Mesodermal cell (in vitro differentiated cells): Measurements from ENCODE around the gene BANK1.

Source experiments
- H3K27ac ChIP-seq: 2 replicates; pipeline ENCODE4 v1.7.0; 2013; ENCODE audit warnings: mild to moderate bottlenecking, low read depth, low read length, moderate library complexity; ENCODE audit not compliant: severe bottlenecking
- H3K36me3 ChIP-seq: 2 replicates; pipeline ENCODE4 v1.7.1; 2013; ENCODE audit warnings: mild to moderate bottlenecking, low read length, moderate library complexity; ENCODE audit not compliant: control insufficient read depth, insufficient read depth
- H3K4me1 ChIP-seq: one replicate; pipeline ENCODE4 v1.7.1; 2013; ENCODE audit warnings: mild to moderate bottlenecking, low read length; ENCODE audit not compliant: insufficient read depth, control insufficient read depth, poor library complexity, severe bottlenecking
- H3K4me3 ChIP-seq: 2 replicates; pipeline ENCODE4 v1.7.0; 2013; ENCODE audit warnings: low read length, control low read depth, mild to moderate bottlenecking; ENCODE audit not compliant: insufficient read depth, poor library complexity, severe bottlenecking; ENCODE audit errors: extremely low read depth
- H3K9me3 ChIP-seq: 2 replicates; pipeline ENCODE4 v1.7.1; 2013; ENCODE audit warnings: mild to moderate bottlenecking, low read length, moderate library complexity; ENCODE audit not compliant: control insufficient read depth
- WGBS, 2 experiments: methylation state at CpG; one replicate each; pipeline ENCODE4 v1.1.5; 2013; ENCODE audit warnings: missing lambda C conversion rate in 2 of 2; ENCODE audit not compliant: insufficient coverage in 2 of 2; 5-methylcytosine and 5-hydroxymethylcytosine counted together

BANK1 gene

DNA sequence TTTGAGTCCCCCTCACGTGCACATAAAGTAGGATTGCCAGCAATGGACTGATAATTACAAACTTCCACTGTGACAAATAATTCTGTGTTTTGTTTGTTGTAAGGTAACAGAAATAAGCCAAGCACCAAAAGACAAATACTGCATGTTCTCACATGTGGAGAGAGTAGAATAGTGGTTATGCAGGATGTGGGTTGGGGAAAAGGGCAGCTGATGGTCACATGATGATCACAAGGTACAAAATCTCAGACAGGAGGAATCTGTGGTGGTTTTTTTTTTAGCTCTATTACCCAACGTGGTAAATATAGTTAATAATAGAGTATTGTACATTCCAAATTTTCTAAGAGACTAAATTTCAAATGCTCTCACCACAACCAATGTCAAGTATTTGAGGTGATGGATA is 182.3 kb downstream of the BANK1 start:
- H3K4me1 ChIP-seq: peaks cover 18% of the 10 kb centered on the region
- H3K4me3 ChIP-seq: no peak overlapping the region
- H3K27ac ChIP-seq: no peak overlapping the region
- no peaks in the 10 kb centered on the region for H3K9me3 ChIP-seq
- no CpG with 5 or more reads among the region's 2 CpGs for WGBS, 2 experiments
- H3K36me3 ChIP-seq: no peaks in the 10 kb centered on the region

DNA sequence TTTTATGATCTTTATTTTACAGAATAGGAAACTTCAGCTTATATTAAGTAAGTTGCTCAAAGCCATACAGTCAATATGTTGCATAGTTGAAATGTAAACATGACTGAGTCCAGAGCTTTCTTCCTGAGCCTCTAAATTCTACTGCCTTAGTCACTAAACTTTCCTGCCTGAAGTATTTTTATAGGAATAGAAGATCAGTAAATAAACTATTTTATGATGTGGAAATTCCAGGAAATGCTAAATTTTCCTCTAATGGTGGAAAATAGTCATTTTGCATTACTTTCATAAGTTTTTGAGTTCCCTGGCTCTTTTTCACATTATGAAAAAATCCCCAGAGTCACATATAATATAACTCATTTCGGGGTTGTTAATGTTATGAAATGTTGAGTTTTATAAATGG is 182.8 kb downstream of the BANK1 start:
- no peak overlapping the region for H3K27ac ChIP-seq
- WGBS, 2 experiments: no CpG with 5 or more reads among the region's 1 CpG
- H3K4me1 ChIP-seq: peaks cover 18% of the 10 kb centered on the region

DNA sequence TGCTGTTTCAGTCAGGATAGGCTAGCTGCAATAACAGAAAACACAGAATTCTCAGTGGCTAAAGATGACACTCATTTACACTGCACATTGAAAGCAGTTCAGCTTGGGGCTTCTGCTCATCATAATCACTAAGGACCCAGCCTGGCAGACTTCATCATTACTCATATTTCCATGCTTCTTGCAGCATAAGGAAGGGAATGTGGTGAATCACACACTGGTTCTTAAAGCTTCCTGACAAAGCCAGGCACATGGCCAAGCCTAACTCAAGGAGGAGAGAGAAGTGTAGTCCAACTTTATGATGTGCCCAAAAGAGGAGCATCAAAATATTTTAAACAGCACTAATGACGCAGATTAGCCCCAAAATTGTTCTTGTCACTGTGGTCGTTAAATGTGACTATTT is 186.5 kb downstream of the BANK1 start:
- peaks cover 7% of the 10 kb centered on the region for H3K4me1 ChIP-seq
- H3K36me3 ChIP-seq: no peaks in the 10 kb centered on the region
- no peaks in the 10 kb centered on the region for H3K9me3 ChIP-seq
- WGBS, 2 experiments: no CpG with 5 or more reads among the region's 2 CpGs
- no peak overlapping the region for H3K27ac ChIP-seq
- no peak overlapping the region for H3K4me3 ChIP-seq

More for the DNA sequence above, 182.8 kb downstream of the BANK1 start:
- no peaks in the 10 kb centered on the region for H3K9me3 ChIP-seq
- H3K4me3 ChIP-seq: no peak overlapping the region
- H3K36me3 ChIP-seq: no peaks in the 10 kb centered on the region

DNA sequence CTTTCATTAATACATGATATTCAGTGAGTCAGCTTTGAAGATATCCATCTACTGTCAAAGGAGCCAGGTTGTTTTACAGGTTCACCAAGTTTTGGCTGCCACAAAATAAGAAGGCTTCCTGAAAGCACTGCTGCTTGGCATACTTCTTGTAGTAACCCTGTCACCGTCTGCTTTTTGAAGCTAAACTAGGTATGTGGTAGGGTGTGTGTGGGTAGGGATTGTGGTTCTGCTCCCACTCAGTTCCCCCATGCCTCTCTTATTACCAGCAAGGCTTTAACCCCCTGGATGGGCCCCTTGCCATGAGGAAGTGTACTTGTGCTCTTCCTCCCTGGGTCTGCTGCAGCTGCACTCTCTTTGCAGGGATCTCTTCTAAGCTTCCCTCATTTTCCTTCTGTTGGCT is 191.2 kb downstream of the BANK1 start:
- no peaks in the 10 kb centered on the region for H3K9me3 ChIP-seq
- no CpG with 5 or more reads among the region's 1 CpG for WGBS, 2 experiments
- H3K36me3 ChIP-seq: no peaks in the 10 kb centered on the region
- peaks cover 5% of the 10 kb centered on the region for H3K4me1 ChIP-seq
- H3K27ac ChIP-seq: no peak overlapping the region
- H3K4me3 ChIP-seq: no peak overlapping the region

DNA sequence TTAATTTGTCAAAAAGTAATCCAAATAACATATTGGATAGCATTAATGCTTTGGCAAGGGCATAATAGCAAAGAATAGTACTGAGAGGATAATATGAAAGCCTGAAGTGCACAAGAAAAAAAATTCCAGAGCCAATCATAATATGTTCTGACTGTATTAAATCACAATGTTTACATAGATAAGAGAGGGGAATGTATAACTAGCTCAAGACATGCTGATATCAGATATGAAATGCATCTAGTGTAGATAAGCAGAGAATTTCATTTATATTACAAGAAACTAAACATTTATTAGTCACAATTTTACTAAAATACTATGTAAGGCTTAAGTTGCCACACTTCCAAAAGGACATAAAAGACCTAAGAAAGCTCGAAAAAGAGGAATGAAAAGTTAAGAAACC is 193.3 kb downstream of the BANK1 start:
- no CpG with 5 or more reads among the region's 1 CpG for WGBS, 2 experiments
- Histone ChIP-seq H3K27ac (no peak overlapping the region), H3K9me3 (no peaks in the 10 kb centered on the region), H3K4me3 (no peak overlapping the region), H3K4me1 (no peaks in the 10 kb centered on the region), H3K36me3 (no peaks in the 10 kb centered on the region)

DNA sequence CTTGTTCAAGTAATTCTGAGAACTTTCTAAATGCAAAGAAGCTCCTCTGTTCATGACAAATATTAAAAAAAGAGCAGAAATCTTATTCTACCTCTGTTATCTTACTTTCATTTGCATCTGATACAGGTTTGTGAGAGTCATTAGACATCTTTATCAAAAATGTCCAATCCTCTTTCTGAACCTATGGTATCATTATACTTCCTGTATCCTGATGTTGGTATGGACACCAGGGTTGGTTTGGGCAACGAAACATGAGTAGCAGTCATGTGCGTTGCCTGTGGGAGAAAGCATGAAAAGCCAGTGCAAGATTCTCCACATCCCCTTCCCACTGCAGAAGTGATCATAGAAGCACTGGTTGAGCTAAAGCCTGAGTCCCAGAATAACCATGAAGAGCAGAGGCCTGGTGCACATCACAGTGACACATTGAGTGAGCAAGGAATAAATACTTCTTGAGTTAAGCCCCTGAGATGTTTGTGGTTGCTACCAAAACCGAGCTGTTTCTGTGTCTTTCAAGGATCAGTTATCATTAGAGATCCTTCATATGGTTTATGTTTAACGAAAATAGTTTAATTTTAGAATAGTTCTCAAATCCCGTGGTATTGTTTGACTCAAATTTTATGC is 197.2 kb downstream of the BANK1 start:
- Histone ChIP-seq H3K4me3 (no peak overlapping the region), H3K9me3 (no peaks in the 10 kb centered on the region), H3K4me1 (no peaks in the 10 kb centered on the region), H3K36me3 (no peaks in the 10 kb centered on the region), H3K27ac (no peak overlapping the region)
- 86 to 89% methylated on average over 3 to 5 of the region's 5 CpGs for WGBS, 2 experiments

DNA sequence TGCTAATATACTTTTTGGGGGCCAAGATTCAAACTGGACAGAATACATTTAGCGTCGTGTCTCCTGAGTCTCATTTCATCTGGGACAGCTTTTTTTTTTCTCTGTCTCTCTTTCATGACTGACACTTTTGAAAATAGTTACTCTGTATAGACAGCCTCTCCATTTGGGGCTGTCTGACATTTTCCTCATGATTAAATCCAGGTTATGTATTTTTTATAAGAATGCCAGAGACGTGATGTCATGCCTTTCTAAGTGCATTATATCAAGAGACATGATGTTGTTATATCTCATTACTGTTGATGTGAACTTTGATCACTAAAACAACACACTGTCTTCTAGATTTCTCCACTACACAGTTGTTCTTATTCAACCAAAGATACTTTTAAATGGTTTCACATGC is 199.0 kb downstream of the BANK1 start:
- Histone ChIP-seq H3K4me3 (no peak overlapping the region), H3K4me1 (no peaks in the 10 kb centered on the region), H3K27ac (no peak overlapping the region), H3K36me3 (no peaks in the 10 kb centered on the region), H3K9me3 (no peaks in the 10 kb centered on the region)
- WGBS, 2 experiments: 100% methylated on average over 2 of the region's 3 CpGs

DNA sequence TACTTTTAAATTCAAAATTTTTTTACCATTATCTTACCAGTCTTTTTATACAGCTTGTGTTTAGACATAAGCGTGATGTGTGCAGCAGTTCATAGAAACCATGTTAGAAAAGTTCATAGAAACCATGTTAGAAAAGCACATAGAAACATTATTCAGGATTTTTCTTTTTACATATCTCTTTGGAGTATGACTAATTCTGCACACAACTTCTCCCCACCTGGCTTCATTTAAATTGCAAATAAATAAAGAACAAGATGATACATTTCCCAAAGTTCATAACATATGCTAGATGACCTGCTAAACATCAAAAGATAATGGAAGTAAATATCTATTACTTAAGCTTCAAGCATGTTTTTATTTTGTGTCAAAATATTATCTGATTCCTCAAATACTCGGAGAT is 201.9 kb downstream of the BANK1 start:
- H3K27ac ChIP-seq: no peak overlapping the region
- no peaks in the 10 kb centered on the region for H3K4me1 ChIP-seq
- H3K9me3 ChIP-seq: no peaks in the 10 kb centered on the region
- no peak overlapping the region for H3K4me3 ChIP-seq
- H3K36me3 ChIP-seq: no peaks in the 10 kb centered on the region
- 100% methylated on average over 1 of the region's 2 CpGs; no CpG with 5 or more reads in 1 of the 2 experiments for WGBS, 2 experiments

DNA sequence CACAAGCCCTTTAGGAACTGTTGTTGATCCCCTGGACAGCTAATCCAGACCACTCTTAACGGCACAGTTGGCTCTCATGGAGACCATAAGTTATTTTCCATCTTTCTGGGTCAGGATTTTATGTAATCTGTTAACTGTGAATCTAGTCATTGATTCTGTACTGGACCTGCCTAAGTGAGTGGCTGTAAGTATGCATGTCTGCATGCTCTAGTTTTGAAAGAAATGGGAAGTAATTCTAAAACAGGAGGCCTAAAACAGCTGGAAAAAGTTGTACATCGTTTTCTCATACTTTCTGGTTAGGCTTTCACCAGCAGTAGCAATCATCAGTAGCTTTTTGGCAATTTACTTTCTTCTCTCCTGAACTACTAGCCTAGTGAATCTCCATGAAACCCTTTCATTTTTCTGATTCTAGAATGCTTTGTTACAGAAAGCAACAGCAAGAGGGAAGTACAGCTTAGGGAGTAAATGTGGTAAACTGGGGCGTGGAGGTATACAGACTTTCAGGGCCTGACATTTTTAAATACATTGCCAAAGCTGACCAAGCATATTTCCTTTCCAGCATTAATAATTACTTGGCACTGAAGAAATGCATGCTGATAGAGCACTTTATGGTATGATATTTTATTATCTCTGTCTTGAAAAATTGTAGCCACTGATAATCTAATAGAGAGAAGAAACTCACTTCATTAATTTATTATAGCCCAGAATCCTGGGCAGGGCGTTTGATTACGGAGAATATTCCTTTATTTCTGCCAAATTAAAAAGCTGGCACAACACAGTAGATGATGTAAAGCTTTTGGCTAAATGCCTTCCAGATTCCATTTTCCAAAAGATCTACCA is 202.7 kb downstream of the BANK1 start:
- H3K9me3 ChIP-seq: no peaks in the 10 kb centered on the region
- no peaks in the 10 kb centered on the region for H3K36me3 ChIP-seq
- H3K27ac ChIP-seq: no peak overlapping the region
- 78 to 83% methylated on average over 2 to 3 of the region's 5 CpGs for WGBS, 2 experiments
- H3K4me1 ChIP-seq: no peaks in the 10 kb centered on the region
- H3K4me3 ChIP-seq: no peak overlapping the region

DNA sequence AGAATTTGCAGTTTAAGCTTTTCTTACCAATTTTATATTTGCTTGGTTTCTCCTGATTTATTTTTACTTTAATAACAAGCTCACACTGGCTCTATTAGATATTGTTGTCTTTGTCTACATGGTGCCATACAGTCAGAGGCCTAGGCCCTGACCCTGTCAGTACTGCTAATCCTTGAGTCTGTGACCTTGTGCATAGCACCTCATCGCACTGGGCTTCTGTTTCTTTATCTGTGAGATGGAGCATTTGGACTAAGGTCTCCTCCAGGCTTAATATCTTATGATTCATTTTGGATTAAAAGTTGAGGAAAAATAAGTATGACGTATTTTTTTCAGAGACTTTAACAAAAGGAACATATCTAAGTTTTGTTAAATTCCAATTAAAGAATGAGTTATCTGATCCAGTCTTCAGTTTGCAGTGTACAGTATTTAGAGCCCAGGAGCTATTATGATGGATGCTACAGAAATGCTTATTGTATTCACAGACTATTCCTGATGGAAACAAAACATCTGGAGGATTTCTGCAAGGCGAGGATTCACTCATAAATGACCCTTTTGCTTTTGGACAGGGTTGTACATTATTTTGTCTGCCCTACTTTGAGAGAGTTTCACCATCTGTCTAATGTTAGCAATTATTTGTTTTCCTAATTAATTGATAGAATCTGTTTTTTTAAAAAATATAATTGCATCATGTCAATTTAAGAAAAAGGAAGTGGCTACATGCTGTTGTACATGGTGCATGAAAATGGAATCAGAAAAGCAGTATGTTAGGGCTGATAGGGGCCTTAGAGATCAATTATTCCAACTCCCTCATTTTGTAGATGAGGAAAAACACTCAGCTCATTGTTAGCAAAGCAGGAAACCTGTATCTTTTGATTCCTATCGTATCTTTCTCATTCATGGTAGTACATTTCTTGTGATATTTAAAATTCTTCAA is 203.6 kb downstream of the BANK1 start:
- Histone ChIP-seq H3K4me1 (no peaks in the 10 kb centered on the region), H3K36me3 (no peaks in the 10 kb centered on the region), H3K9me3 (no peaks in the 10 kb centered on the region), H3K4me3 (no peak overlapping the region), H3K27ac (no peak overlapping the region)
- WGBS, 2 experiments: 80% methylated on average over 2 of the region's 4 CpGs; no CpG with 5 or more reads in 1 of the 2 experiments
